ENCODE results near the gene SRCAP. TPM values are rescaled to one million over a fixed set of nuclear protein-coding genes. Genes with fewer than 3 reads are reported as not detected.
"Not testable (repeated sequence)": the region's sequence is repeated elsewhere in the genome, so short reads cannot be mapped to it uniquely, and the experiment has no call there.

Gene SRCAP
- total and polyA plus RNA-seq, 2 experiments from 2014 or later = 15.3 to 33.6 TPM

DNA sequence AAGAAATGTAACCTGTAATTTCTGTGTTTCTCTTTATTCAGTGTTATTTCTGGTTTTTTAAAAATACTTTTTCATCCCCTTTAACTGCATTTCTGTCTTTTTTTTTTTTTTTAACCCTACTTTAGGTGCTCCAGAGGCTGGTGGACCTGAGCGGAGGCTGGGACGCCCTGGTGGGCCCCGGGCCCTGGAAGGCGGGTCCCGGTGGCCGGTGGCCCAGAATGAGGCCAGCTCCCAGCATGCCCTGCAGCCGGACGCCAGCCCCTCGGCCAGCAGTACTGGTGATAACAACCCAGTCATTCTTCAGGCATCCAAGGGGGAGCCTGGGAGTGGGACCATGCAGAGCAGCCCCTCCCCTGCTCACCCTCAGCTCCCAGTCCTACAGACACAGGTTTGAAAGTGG, 1.5 kb downstream of the SRCAP start:
- Histone ChIP-seq H3K27me3 (no peaks in the 10 kb centered on the region), H3K27ac (peak overlapping the region; percentile 99), H2AFZ (no peak overlapping the region), H3K4me3 (no peak overlapping the region), H3K9me2 (replicated peaks; ENCODE audit: insufficient read depth) (no peaks in the 10 kb centered on the region), H3K9me3 (ENCODE audit: low read depth) (no peaks in the 10 kb centered on the region), H3K79me2 (peaks cover 61% of the 10 kb centered on the region), H3K4me1 (ENCODE audit: insufficient read depth) (peaks cover 22% of the 10 kb centered on the region), H4K20me1 (ENCODE audit: insufficient read depth, poor library complexity, severe bottlenecking) (peaks cover 42% of the 10 kb centered on the region), H3K36me3 (replicated peaks; ENCODE audit: insufficient read depth, low read depth) (no peaks in the 10 kb centered on the region), H3K4me2 (peak overlapping the region; percentile 95)
- DNase-seq (ENCODE audit: low spot score) = peak; percentile 23
- TF ChIP-seq, protein P1, sequence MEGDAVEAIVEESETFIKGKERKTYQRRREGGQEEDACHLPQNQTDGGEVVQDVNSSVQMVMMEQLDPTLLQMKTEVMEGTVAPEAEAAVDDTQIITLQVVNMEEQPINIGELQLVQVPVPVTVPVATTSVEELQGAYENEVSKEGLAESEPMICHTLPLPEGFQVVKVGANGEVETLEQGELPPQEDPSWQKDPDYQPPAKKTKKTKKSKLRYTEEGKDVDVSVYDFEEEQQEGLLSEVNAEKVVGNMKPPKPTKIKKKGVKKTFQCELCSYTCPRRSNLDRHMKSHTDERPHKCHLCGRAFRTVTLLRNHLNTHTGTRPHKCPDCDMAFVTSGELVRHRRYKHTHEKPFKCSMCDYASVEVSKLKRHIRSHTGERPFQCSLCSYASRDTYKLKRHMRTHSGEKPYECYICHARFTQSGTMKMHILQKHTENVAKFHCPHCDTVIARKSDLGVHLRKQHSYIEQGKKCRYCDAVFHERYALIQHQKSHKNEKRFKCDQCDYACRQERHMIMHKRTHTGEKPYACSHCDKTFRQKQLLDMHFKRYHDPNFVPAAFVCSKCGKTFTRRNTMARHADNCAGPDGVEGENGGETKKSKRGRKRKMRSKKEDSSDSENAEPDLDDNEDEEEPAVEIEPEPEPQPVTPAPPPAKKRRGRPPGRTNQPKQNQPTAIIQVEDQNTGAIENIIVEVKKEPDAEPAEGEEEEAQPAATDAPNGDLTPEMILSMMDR (IDR thresholded peaks at IDR 0.05; ENCODE audit: poor library complexity) = no peak
- TF ChIP-seq EZH2 (IDR thresholded peaks at IDR 0.05; ENCODE audit: borderline replicate concordance) = no peak
- TF ChIP-seq EZH2phosphoT487 (IDR thresholded peaks at IDR 0.05; ENCODE audit: low read depth, severe bottlenecking, unreplicated experiment) = no peak
- WGBS (ENCODE audit: low lambda C conversion rate, missing lambda C conversion rate) = 75% methylated on average over 9 of the region's 9 CpGs

DNA sequence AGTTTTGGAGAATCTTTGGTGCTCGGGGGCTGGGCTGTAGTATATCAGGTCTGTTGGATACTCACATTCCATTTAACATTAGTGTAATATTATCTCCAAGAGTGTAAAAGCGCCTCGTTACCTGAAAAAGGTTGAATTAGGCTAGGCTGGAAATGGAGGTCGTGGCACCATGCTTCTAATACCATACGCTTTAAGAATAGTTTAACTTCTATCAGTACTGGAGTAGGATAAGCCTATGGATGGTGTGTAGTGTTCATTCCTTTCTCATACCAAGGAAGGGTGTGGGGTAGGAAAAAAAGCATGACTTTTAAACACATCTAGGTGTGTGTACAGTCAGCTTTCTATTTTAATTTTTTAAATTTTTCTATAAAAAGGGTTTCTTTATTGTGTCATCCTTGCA, 2.0 kb downstream of the SRCAP start:
- Histone ChIP-seq H3K4me2 (peak overlapping the region; percentile 95), H4K20me1 (ENCODE audit: insufficient read depth, poor library complexity, severe bottlenecking) (peaks cover 42% of the 10 kb centered on the region), H3K4me3 (no peak overlapping the region), H3K9me3 (ENCODE audit: low read depth) (no peaks in the 10 kb centered on the region), H3K27me3 (no peaks in the 10 kb centered on the region), H3K79me2 (peaks cover 65% of the 10 kb centered on the region), H3K36me3 (replicated peaks; ENCODE audit: insufficient read depth, low read depth) (peaks cover under 1% of the 10 kb centered on the region), H2AFZ (no peak overlapping the region), H3K9me2 (replicated peaks; ENCODE audit: insufficient read depth) (no peaks in the 10 kb centered on the region), H3K27ac (peak overlapping the region; percentile 99), H3K4me1 (ENCODE audit: insufficient read depth) (peaks cover 22% of the 10 kb centered on the region)
- 91% methylated on average over 5 of the region's 5 CpGs for WGBS (ENCODE audit: low lambda C conversion rate, missing lambda C conversion rate)
- no peak for DNase-seq (ENCODE audit: low spot score)
- TF ChIP-seq, protein P1 (IDR thresholded peaks at IDR 0.05; ENCODE audit: poor library complexity) = no peak
- TF ChIP-seq EZH2phosphoT487 (IDR thresholded peaks at IDR 0.05; ENCODE audit: low read depth, severe bottlenecking, unreplicated experiment) (no peak), EZH2 (IDR thresholded peaks at IDR 0.05; ENCODE audit: borderline replicate concordance) (no peak)

DNA sequence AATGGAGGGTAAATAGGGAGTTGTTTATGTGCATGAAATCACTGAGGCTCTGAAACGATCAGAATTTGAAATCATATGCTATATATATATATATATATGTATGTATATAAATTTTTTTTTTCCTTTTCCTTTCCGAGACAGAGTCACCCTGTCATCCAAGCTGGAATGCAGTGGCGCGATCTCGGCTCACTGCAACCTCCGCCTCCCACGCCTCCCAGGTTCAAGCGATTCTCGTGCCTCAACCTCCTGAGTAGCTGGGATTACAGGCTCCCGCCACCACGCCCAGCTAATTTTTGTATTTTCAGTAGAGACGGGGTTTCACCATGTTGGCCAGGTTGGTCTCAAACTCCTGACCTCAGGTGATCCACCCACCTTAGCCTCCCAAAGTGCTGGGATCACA, 4.1 kb downstream of the SRCAP start:
- H2AFZ ChIP-seq; H3K4me2 ChIP-seq; H3K9me3 ChIP-seq (ENCODE audit: low read depth); H3K9me2 ChIP-seq (replicated peaks; ENCODE audit: insufficient read depth); H3K27me3 ChIP-seq; H3K4me3 ChIP-seq; H3K36me3 ChIP-seq (replicated peaks; ENCODE audit: insufficient read depth, low read depth); DNase-seq (ENCODE audit: low spot score); H3K27ac ChIP-seq: not testable (repeated sequence)
- Histone ChIP-seq H3K4me1 (ENCODE audit: insufficient read depth) (peaks cover 15% of the 10 kb centered on the region), H4K20me1 (ENCODE audit: insufficient read depth, poor library complexity, severe bottlenecking) (peaks cover 42% of the 10 kb centered on the region), H3K79me2 (peaks cover 76% of the 10 kb centered on the region)
- 96% methylated on average over 12 of the region's 12 CpGs for WGBS (ENCODE audit: low lambda C conversion rate, missing lambda C conversion rate)

DNA sequence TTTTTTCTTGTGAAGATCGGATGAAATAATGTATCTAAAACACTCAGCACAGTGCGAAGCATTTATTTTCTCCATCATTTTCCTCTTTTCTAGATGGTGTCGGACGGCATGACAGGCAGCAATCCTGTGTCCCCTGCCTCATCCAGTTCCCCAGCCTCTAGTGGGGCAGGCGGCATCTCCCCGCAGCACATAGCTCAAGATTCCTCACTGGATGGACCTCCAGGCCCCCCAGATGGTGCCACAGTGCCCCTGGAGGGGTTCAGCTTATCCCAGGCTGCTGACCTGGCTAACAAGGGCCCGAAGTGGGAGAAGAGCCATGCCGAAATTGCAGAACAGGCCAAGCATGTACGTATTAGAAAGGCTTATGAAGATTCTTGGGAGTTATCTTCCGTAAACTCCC, 5.0 kb downstream of the SRCAP start:
- H3K79me2 ChIP-seq = peaks cover 75% of the 10 kb centered on the region

More for the DNA sequence above, 5.0 kb downstream of the SRCAP start:
- peaks cover 41% of the 10 kb centered on the region for H4K20me1 ChIP-seq (ENCODE audit: insufficient read depth, poor library complexity, severe bottlenecking)
- H2AFZ ChIP-seq = no peak overlapping the region
- no peaks in the 10 kb centered on the region for H3K9me2 ChIP-seq (replicated peaks; ENCODE audit: insufficient read depth)
- no peak for DNase-seq (ENCODE audit: low spot score)
- TF ChIP-seq EZH2 (IDR thresholded peaks at IDR 0.05; ENCODE audit: borderline replicate concordance) (no peak), EZH2phosphoT487 (IDR thresholded peaks at IDR 0.05; ENCODE audit: low read depth, severe bottlenecking, unreplicated experiment) (no peak)
- TF ChIP-seq, protein P1 (IDR thresholded peaks at IDR 0.05; ENCODE audit: poor library complexity) = no peak
- H3K4me2 ChIP-seq = no peak overlapping the region
- H3K27ac ChIP-seq = no peak overlapping the region
- no peaks in the 10 kb centered on the region for H3K27me3 ChIP-seq
- no peaks in the 10 kb centered on the region for H3K9me3 ChIP-seq (ENCODE audit: low read depth)
- H3K4me1 ChIP-seq (ENCODE audit: insufficient read depth) = peaks cover 15% of the 10 kb centered on the region
- H3K36me3 ChIP-seq (replicated peaks; ENCODE audit: insufficient read depth, low read depth) = peaks cover 8% of the 10 kb centered on the region
- no peak overlapping the region for H3K4me3 ChIP-seq
- WGBS (ENCODE audit: low lambda C conversion rate, missing lambda C conversion rate) = 95% methylated on average over 10 of the region's 10 CpGs

Data from hepatocyte (in vitro differentiated cells).